Nephron (organoid): ENCODE results near the gene FOXK1.

Experiments
- H3K27ac Mint-ChIP-seq, 3 experiments: 2 replicates each; pipeline ENCODE4 v1.8.0; 2020; ENCODE audit warnings: mixed read lengths in 3 of 3, mild to moderate bottlenecking in 2 of 3, moderate library complexity in 1 of 3
- H3K27me3 Mint-ChIP-seq: 2 replicates; pipeline ENCODE4 v1.8.0; 2021; ENCODE audit warnings: low read depth, mild to moderate bottlenecking, moderate library complexity, mixed read lengths
- H3K36me3 Mint-ChIP-seq: 2 replicates; pipeline ENCODE4 v1.8.0; 2020; ENCODE audit warnings: low read depth, mixed read lengths
- H3K4me1 Mint-ChIP-seq: 2 replicates; pipeline ENCODE4 v1.8.0; 2020; ENCODE audit warnings: mixed read lengths
- H3K4me3 Mint-ChIP-seq, 3 experiments: 2 replicates each; pipeline ENCODE4 v1.8.0; 2020; ENCODE audit warnings: mild to moderate bottlenecking in 3 of 3, mixed read lengths in 3 of 3, moderate library complexity in 2 of 3
- H3K9me3 Mint-ChIP-seq: 2 replicates; pipeline ENCODE4 v1.8.0; 2020; ENCODE audit warnings: mixed read lengths
- TF ChIP-seq, protein P1 (sequence below), 3 experiments: fragments of 200-600 bp; sonication (generic); IDR thresholded peaks; one replicate each; pipeline ENCODE4 v1.5.0; 2021; ENCODE audit warnings: antibody characterized with exemption in 3 of 3; ENCODE audit not compliant: unreplicated experiment in 3 of 3

The FOXK1 gene

DNA sequence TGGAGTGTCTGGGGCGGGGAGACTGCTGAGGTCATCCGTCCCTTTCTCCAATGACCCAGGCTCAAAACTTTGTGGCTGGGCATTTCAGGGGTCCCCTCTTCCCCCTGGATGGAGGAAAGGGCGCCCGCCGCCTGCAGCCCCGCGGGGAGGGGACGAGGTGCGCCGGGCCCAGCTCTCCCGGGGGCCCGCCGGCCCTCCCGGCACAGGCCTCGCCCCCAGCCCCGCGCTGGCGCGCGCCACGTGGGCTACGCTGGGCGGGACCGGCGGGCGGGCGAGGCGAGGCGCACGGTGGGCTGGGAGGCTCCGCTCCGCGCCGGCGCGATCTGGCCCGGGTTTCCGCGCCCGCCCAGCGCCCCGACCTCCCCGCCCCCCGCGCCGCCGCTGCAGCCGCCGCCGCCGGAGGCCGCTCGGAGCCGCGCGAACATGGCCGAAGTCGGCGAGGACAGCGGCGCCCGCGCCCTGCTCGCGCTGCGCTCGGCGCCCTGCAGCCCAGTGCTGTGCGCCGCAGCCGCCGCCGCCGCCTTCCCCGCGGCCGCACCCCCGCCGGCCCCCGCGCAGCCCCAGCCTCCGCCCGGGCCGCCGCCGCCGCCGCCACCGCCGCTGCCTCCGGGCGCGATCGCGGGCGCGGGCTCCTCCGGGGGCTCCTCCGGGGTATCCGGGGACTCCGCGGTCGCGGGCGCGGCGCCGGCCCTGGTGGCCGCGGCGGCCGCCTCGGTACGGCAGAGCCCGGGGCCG, at the start of gene FOXK1:
FOXK1 (plus strand) TSS at position 410 of the 735 bp plus-strand sequence; CDS start at position 424, 14 bp downstream.
- TF ChIP-seq, protein P1, sequence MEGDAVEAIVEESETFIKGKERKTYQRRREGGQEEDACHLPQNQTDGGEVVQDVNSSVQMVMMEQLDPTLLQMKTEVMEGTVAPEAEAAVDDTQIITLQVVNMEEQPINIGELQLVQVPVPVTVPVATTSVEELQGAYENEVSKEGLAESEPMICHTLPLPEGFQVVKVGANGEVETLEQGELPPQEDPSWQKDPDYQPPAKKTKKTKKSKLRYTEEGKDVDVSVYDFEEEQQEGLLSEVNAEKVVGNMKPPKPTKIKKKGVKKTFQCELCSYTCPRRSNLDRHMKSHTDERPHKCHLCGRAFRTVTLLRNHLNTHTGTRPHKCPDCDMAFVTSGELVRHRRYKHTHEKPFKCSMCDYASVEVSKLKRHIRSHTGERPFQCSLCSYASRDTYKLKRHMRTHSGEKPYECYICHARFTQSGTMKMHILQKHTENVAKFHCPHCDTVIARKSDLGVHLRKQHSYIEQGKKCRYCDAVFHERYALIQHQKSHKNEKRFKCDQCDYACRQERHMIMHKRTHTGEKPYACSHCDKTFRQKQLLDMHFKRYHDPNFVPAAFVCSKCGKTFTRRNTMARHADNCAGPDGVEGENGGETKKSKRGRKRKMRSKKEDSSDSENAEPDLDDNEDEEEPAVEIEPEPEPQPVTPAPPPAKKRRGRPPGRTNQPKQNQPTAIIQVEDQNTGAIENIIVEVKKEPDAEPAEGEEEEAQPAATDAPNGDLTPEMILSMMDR (IDR thresholded peaks at IDR 0.05; ENCODE audit: unreplicated experiment in 3 of 3): no peak

DNA sequence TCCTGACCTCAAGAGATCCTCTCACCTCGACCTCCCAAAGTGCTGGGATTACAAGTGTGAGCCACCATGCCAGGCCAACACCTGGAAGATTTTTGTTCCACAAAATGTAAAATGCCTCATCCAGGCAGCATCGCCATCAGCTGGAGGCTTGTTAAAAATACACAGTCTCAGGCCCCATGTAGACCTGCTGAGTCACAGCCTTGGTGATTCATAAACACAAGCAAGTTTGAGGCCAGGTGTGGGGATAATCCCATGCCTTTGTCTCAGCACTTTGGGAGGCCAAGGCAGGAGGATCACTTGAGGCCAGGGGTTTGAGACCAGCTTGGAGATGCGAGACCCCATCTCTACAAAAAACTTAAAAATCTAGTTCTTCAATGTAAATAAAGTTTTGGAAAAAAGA, 49.1 kb upstream of the FOXK1 start:
- Mint-ChIP-seq H3K27me3 (peaks cover 12% of the 10 kb centered on the region), H3K4me3 (no peak overlapping the region), H3K27ac (no peak overlapping the region), H3K9me3 (no peaks in the 10 kb centered on the region), H3K36me3 (no peaks in the 10 kb centered on the region), H3K4me1 (peaks cover 7% of the 10 kb centered on the region)
- TF ChIP-seq, protein P1 (IDR thresholded peaks at IDR 0.05; ENCODE audit: unreplicated experiment in 3 of 3): no peak

More for the DNA sequence above, at the start of gene FOXK1:
- Mint-ChIP-seq H3K4me3 (peak within 1 kb of the TSS; percentile 94 to 99 (median 98)), H3K4me1 (peaks cover 22% of the 10 kb centered on the region), H3K27me3 (peaks cover 8% of the 10 kb centered on the region), H3K9me3 (peaks cover 4% of the 10 kb centered on the region), H3K27ac (peak within 1 kb of the TSS; percentile 93 to 99 (median 98)), H3K36me3 (peaks cover 8% of the 10 kb centered on the region)

DNA sequence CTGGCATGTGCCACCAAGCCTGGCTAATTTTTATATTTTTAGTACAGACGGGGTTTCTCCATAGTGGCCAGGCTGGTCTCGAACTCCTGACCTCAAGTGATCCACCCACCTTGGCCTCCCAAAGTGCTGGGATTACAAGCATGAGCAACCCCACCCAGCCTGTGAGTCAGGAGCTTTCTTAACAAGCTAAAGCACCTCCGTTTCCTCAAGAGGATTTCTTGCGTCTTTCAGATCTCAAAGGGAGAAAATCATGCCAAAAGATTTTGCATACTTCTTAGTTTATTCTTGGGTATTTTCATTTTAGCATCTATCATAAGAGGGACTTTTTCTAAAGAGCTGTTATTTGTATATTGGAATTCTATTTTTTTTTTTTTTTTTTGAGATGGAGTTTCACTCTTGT, 47.9 kb upstream of the FOXK1 start:
- Mint-ChIP-seq H3K4me1 (peaks cover 7% of the 10 kb centered on the region), H3K9me3 (no peaks in the 10 kb centered on the region), H3K27me3 (peaks cover 12% of the 10 kb centered on the region), H3K27ac (no peak overlapping the region), H3K36me3 (no peaks in the 10 kb centered on the region), H3K4me3 (no peak overlapping the region)
- TF ChIP-seq, protein P1 (IDR thresholded peaks at IDR 0.05; ENCODE audit: unreplicated experiment in 3 of 3): no peak

DNA sequence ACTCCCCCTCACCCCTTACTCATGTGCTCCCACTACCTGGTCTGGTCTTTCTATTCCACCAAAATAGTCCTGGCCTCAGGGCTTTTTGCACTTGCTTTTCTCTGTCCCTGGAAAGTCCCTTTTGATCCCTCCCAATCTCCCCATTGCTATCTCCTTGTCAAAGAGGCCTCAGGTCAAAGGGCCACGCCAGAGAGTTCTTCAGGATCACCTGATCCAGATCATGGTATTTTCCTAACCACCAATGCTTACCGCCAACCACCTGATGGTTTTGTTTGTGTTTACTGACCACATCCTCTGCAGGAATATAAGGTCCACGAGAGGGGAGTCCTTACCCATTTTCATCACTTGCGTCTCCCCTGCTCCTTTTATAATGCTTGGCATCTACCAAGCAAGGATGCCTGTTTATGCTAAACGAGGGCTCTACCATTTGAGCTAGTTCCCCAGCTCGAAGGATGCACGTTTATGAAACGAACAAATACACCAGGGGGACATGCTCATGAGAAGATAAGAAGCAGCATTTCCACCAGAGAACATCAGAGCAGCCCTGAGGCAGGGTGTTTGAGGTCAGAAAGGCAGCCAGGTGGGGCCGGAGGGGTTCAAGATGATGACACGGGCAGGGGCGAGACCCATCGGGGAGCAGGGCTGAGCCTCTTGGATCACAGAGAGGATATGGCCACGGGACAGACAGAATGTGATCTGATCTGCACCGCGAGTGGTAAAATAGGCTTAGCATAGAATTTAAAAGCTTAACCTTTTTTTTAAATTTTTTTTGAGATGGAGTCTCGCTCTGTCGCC, 43.1 kb upstream of the FOXK1 start:
- TF ChIP-seq, protein P1 (IDR thresholded peaks at IDR 0.05; ENCODE audit: unreplicated experiment in 3 of 3): no peak
- Mint-ChIP-seq H3K36me3 (no peaks in the 10 kb centered on the region), H3K27ac (no peak overlapping the region), H3K4me3 (peak overlapping the region in 2 of 3 experiments; percentile 36 to 67), H3K27me3 (peaks cover 4% of the 10 kb centered on the region), H3K9me3 (no peaks in the 10 kb centered on the region), H3K4me1 (peaks cover 7% of the 10 kb centered on the region)

DNA sequence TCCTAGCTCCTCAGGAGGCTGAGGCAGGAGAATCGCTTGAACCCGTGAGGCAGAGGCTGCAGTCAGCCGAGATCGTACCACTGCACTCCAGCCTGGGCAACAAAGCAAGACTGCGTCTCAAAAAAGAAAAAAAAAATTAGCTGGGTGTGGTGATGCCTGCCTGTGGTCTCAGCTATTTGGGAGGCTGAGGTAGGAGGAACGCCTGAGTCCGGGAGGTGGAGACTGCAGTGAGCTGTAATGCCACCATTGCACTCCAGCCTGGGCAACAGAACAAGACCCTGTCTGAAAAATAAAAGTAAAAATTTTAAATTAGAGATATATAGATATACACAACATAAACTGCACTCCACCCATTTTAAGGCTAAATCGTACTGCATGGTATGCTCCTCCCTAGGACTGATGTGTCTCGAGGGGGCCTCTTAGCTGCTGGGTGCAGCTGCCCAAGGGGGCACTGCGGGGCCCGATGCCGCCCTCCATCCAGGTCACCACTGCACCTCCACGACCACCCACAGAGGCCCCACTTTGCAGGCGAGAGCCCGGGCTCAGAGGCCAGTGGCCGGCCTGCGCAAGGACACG, 40.9 kb upstream of the FOXK1 start:
- H3K4me1 Mint-ChIP-seq: peaks cover 7% of the 10 kb centered on the region
- peak overlapping the region; percentile 76 to 79 (median 77) for H3K4me3 Mint-ChIP-seq
- no peaks in the 10 kb centered on the region for H3K9me3 Mint-ChIP-seq
- H3K27me3 Mint-ChIP-seq: no peaks in the 10 kb centered on the region
- TF ChIP-seq, protein P1 (IDR thresholded peaks at IDR 0.05; ENCODE audit: unreplicated experiment in 3 of 3): no peak
- H3K36me3 Mint-ChIP-seq: no peaks in the 10 kb centered on the region
- H3K27ac Mint-ChIP-seq: no peak overlapping the region
